Measurements from ENCODE around the gene POF1B.

Gene POF1B

DNA sequence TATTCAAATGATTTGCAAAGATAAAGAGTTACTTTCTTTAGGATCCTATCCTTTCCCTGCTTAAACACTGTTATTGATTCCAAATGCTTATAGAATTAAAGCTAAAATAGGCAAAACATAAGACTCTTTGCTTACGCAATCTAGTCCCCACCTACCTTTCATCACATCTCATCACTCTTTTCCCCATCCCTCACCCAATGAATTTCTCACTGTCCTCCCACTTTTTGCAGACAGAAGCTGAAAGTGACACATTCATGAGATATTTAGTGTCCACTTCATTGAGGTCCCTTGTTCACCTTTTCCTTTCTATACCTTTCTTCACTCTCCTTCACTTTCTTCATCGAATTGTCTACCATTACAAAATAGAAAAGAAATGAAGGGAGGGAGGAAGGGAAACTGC, 136.3 kb downstream of the POF1B start:
- no peak for DNase-seq (ENCODE audit: low read depth in 2 of 3, low spot score in 1 of 3)
